GM12878 (cell line): ENCODE data around the gene COMMD1. TPM values are rescaled to one million over a fixed set of nuclear protein-coding genes. Genes with fewer than 3 reads are reported as not detected.

Source experiments
- ATAC-seq: fragments of 200-7000 bp; cut with Tn5 transposase; 3 replicates; pipeline ENCODE4 v1.9.1; 2020; ENCODE audit warnings: mild to moderate bottlenecking, moderate library complexity
- BruUV-seq: library from RNA; stranded (reverse); fragments of 400-500 nt; replicated peaks from 2 replicates; lab custom pipeline; 2021; lab: Mats Ljungman, UMichigan
- CTCF ChIA-PET: fragments of 300-600 bp; sonication (Branson Sonifier 250); formaldehyde crosslinking; extraction: SDS; loops from one replicate; lab custom pipeline; 2021; ENCODE audit warnings: inconsistent platforms; lab: Yijun Ruan, JAX
- POLR2A ChIA-PET: fragments of 350-600 bp; formaldehyde crosslinking; extraction: SDS; loops from one replicate; lab custom pipeline; 2021; ENCODE audit warnings: inconsistent platforms; lab: Charles Lee
- RAD21 ChIA-PET: fragments of 300-600 bp; sonication (Branson Sonifier 250); formaldehyde crosslinking; loops from one replicate; lab custom pipeline; 2023; ENCODE audit warnings: antibody characterized with exemption; ENCODE audit not compliant: unreplicated experiment; lab: Charles Lee
- SMC1A ChIA-PET: fragments of 300-600 bp; sonication (Branson Sonifier 250); formaldehyde crosslinking; loops from one replicate; lab custom pipeline; 2023; ENCODE audit not compliant: unreplicated experiment, uncharacterized antibody; lab: Charles Lee
- DNase-seq: peaks from one replicate; pipeline ENCODE4 v3.0.0-alpha.2; 2011; ENCODE audit warnings: low read depth, low spot score
- FAIRE-seq: peaks from 3 replicates; lab custom pipeline; 2011; peaks lifted over from hg19 to GRCh38; lab: Jason Lieb, UNC
- H2AFZ ChIP-seq: 2 replicates; pipeline ENCODE4 v1.6.0; 2011; ENCODE audit warnings: low read depth, low read length, control low read depth; ENCODE audit not compliant: control insufficient read depth
- H3K27ac ChIP-seq: 2 replicates; pipeline ENCODE4 v1.5.1; 2011; ENCODE audit warnings: control low read depth; ENCODE audit not compliant: control insufficient read depth, insufficient read depth
- H3K27me3 ChIP-seq, 2 experiments: replicated peaks in 1 of 2; 2 replicates each; pipeline versions ENCODE4 v1.6.0 to v1.6.1; 2011; ENCODE audit warnings: low read length in 1 of 2; ENCODE audit not compliant: control insufficient read depth in 2 of 2, insufficient read depth in 2 of 2
- H3K36me3 ChIP-seq, 2 experiments: 2 replicates each; pipeline ENCODE4 v1.5.1; 2011; ENCODE audit warnings: low read length in 1 of 2; ENCODE audit not compliant: control insufficient read depth in 2 of 2, insufficient read depth in 2 of 2
- H3K4me1 ChIP-seq: 2 replicates; pipeline ENCODE4 v1.6.1; 2011; ENCODE audit warnings: mild to moderate bottlenecking, low read length, moderate library complexity, mixed read lengths; ENCODE audit not compliant: control insufficient read depth, insufficient read depth
- H3K4me2 ChIP-seq: 2 replicates; pipeline ENCODE4 v1.6.0; 2011; ENCODE audit warnings: control low read depth; ENCODE audit not compliant: control insufficient read depth, insufficient read depth
- H3K4me3 ChIP-seq: fragments of 200-600 bp; sonication (generic); 2 replicates; pipeline ENCODE4 v1.5.1; 2016
- H3K79me2 ChIP-seq: 2 replicates; pipeline ENCODE4 v1.6.0; 2011; ENCODE audit warnings: low read length; ENCODE audit not compliant: control insufficient read depth, insufficient read depth
- H3K9ac ChIP-seq: 2 replicates; pipeline ENCODE4 v1.8.0; 2011; ENCODE audit warnings: low read length, control low read depth, mixed read lengths; ENCODE audit not compliant: control insufficient read depth, insufficient read depth
- H3K9me3 ChIP-seq: replicated peaks from 3 replicates; pipeline ENCODE4 v1.5.1; 2011; ENCODE audit warnings: mild to moderate bottlenecking, low read length; ENCODE audit not compliant: control insufficient read depth, insufficient read depth
- H4K20me1 ChIP-seq: 2 replicates; pipeline ENCODE4 v1.6.0; 2011; ENCODE audit not compliant: control insufficient read depth, insufficient read depth
- CHD1 ChIP-seq: IDR thresholded peaks from 2 replicates; pipeline ENCODE4 v1.6.1; 2012; ENCODE audit warnings: low read depth, low read length, improper control_type of control experiment
- DPF2 ChIP-seq: fragments of 450-650 bp; IDR thresholded peaks from 2 replicates; pipeline ENCODE4 v1.6.1; 2017; ENCODE audit warnings: mild to moderate bottlenecking
- GABPA ChIP-seq: IDR thresholded peaks from 2 replicates; pipeline ENCODE4 v1.6.1; 2014; ENCODE audit warnings: antibody characterized with exemption, low read depth, mild to moderate bottlenecking, inconsistent platforms
- MEF2A ChIP-seq: IDR thresholded peaks from 2 replicates; pipeline ENCODE4 v1.6.1; 2011; ENCODE audit warnings: low read depth, mild to moderate bottlenecking, low read length, moderate library complexity; ENCODE audit not compliant: insufficient read depth
- NFIC ChIP-seq: IDR thresholded peaks from 2 replicates; pipeline ENCODE4 v1.6.1; 2012; ENCODE audit warnings: low read depth, mild to moderate bottlenecking, inconsistent platforms, low read length, moderate library complexity
- NFXL1 ChIP-seq: fragments of 450-650 bp; IDR thresholded peaks from 2 replicates; pipeline ENCODE4 v1.6.1; 2017; ENCODE audit warnings: antibody characterized with exemption, mild to moderate bottlenecking, borderline replicate concordance
- PAX5 ChIP-seq: IDR thresholded peaks from 2 replicates; pipeline ENCODE4 v1.6.1; 2011; ENCODE audit warnings: low read depth, low read length, borderline replicate concordance
- RB1 ChIP-seq: fragments of 450-650 bp; formaldehyde crosslinking; IDR thresholded peaks from 2 replicates; pipeline ENCODE4 v1.6.1; 2017; ENCODE audit warnings: mild to moderate bottlenecking, borderline replicate concordance
- RFX5 ChIP-seq: IDR thresholded peaks from 2 replicates; pipeline ENCODE4 v1.6.1; 2011; ENCODE audit warnings: low read depth, low read length, improper control_type of control experiment
- SIX5 ChIP-seq: IDR thresholded peaks from 2 replicates; pipeline ENCODE4 v1.6.1; 2011; ENCODE audit warnings: mild to moderate bottlenecking, low read depth, low read length, moderate library complexity; ENCODE audit not compliant: severe bottlenecking
- SMARCA5 ChIP-seq: fragments of 450-650 bp; IDR thresholded peaks from 2 replicates; pipeline ENCODE4 v1.6.1; 2017; ENCODE audit warnings: mild to moderate bottlenecking
- ZBED1 ChIP-seq: IDR thresholded peaks from 2 replicates; pipeline ENCODE4 v1.6.1; 2016; ENCODE audit warnings: borderline replicate concordance
- ZNF384 ChIP-seq: IDR thresholded peaks from 2 replicates; pipeline ENCODE4 v1.6.1; 2012; ENCODE audit warnings: low read depth, mild to moderate bottlenecking, low read length, improper control_type of control experiment, borderline replicate concordance
- in situ Hi-C: fragments of 300-500 bp; cut with MboI; formaldehyde crosslinking; loops from 9 replicates; pipeline ENCODE4 v1.14.3; 2018; ENCODE audit warnings: mixed read lengths
- intact Hi-C: fragments of 100-400 bp; cut with micrococcal nuclease; formaldehyde crosslinking; loops from one replicate; pipeline ENCODE4 v1.14.2; 2022; ENCODE audit not compliant: unreplicated experiment
- polyA plus RNA-seq, 11 experiments: library from polyadenylated mRNA; depleted of rRNA in 4 of 11; unstranded in 6 of 11; stranded (reverse) in 5 of 11; fragments of >200 nt; fragmentation: Nextera tagmentation in 4 of 11; fragmentation: Illumina TruSeq in 1 of 11; extraction: Ambion mirVana in 4 of 11; extraction: Trizol in 1 of 11; gene quantifications; 1 replicate in 1 of 11; 2 replicates in 10 of 11; pipeline versions ENCODE4 v1.2.1 to v1.2.3, GENCODE V29; 2011 to 2016; ENCODE audit warnings: inconsistent platforms in 2 of 11, missing spikeins in 2 of 11, low read depth in 1 of 11
- total RNA-seq, 4 experiments: library from RNA; depleted of rRNA in 3 of 4; stranded (reverse); fragments of >200 nt in 3 of 4; fragmentation: Illumina TruSeq in 1 of 4; extraction: Trizol in 1 of 4; gene quantifications; 2 replicates each; pipeline versions ENCODE4 v1.2.1 to v1.2.3, GENCODE V29; 2013 to 2021
- TF ChIP-seq, protein P1 (sequence below): fragments of 450-650 bp; IDR thresholded peaks from 2 replicates; pipeline ENCODE4 v1.6.1; 2017; ENCODE audit warnings: antibody characterized with exemption, mild to moderate bottlenecking, moderate library complexity
- TF ChIP-seq, protein P2 (sequence below): fragments of 450-650 bp; formaldehyde crosslinking; IDR thresholded peaks from 2 replicates; pipeline ENCODE4 v1.4.0; 2022; ENCODE audit warnings: mild to moderate bottlenecking, moderate library complexity
- TF ChIP-seq, protein P3 (sequence below): fragments of 450-650 bp; IDR thresholded peaks from 2 replicates; pipeline ENCODE4 v1.6.1; 2017; ENCODE audit warnings: mild to moderate bottlenecking, low read depth, inconsistent platforms; ENCODE audit not compliant: poor library complexity, severe bottlenecking

Gene COMMD1
- total and polyA plus RNA-seq, 10 of the 15 experiments (the other 5 are each of a cell fraction or from before 2014, with no cell fraction given): 39.7 to 210 (median 53.7) TPM

DNA sequence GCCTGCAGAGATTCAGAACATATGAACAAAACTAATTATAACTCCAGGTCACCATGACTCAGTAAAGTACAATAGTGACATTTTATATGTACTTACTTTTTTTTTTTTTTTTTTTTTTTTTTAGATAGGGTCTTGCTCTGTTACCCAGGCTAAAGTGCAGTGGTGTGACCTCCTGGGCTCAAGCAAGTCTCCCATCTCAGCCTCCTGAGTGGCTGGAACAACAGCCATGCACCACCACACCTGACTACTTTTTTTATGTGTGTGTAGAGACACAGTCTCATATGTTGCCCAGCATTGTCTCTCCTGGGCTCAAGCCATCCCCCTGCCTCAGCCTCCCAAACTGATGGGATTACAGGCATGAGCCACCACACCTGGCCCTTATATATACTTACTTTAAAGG, 159.8 kb downstream of the COMMD1 start:
- Histone ChIP-seq H3K4me2 (peak overlapping the region; percentile 70; the same call in 1 of the 2 replicates), H3K9ac (no peak overlapping the region), H4K20me1 (no peaks in the 10 kb centered on the region), H3K27ac (peak overlapping the region; percentile 81), H3K4me3 (peak overlapping the region; percentile 11; the same call in 1 of the 2 replicates), H3K79me2 (peaks cover 1% of the 10 kb centered on the region), H3K36me3 (no peaks in the 10 kb centered on the region), H3K27me3 (no peaks in the 10 kb centered on the region), H3K4me1 (peaks cover 37% of the 10 kb centered on the region), H3K9me3 (no peaks in the 10 kb centered on the region; the same call in 1 of the 3 replicates), H2AFZ (no peak overlapping the region)
- POLR2A ChIA-PET: interaction anchor here (0.7 to 1.6 kb wide), 6 partner anchors 13 to 141 kb away, joined by 3 to 10 read pairs (median 4); no protein-coding TSS in a partner anchor
- no TSS peak for BruUV-seq
- CTCF ChIA-PET: interaction anchor here (1.0 to 2.1 kb wide), 5 partner anchors 12 to 348 kb away, joined by 3 to 14 read pairs (median 3); no protein-coding TSS in a partner anchor
- SMC1A ChIA-PET: interaction anchor here (0.6 to 6.2 kb wide), 18 partner anchors 9 to 80 kb away, joined by 3 to 58 read pairs (median 4); no protein-coding TSS in a partner anchor
- intact Hi-C loops: loop anchor here (5.0 to 10.0 kb wide), 2 partner anchors 77 to 130 kb away; partner anchors contain the start of gene B3GNT2
- DNase-seq (no peak), ATAC-seq (peak; percentile 56), FAIRE-seq (no peak)
- RAD21 ChIA-PET: interaction anchor here (0.7 to 7.2 kb wide), 16 partner anchors 13 to 597 kb away, joined by 3 to 67 read pairs (median 4); no protein-coding TSS in a partner anchor
- in situ Hi-C loops: no loop called here
- TF ChIP-seq NFXL1 (no peak), SIX5 (no peak), DPF2 (no peak), RB1 (no peak), NFIC (no peak), GABPA (no peak), ZBED1 (no peak), RFX5 (no peak), ZNF384 (peak; percentile 49; the same call in 1 of the 2 replicates), MEF2A (peak; percentile 30; the same call in 1 of the 2 replicates), SMARCA5 (0 out of 2 replicates have a peak, but pooled peaks have one; percentile 29), PAX5 (no peak), CHD1 (no peak)
- TF ChIP-seq, protein P1, sequence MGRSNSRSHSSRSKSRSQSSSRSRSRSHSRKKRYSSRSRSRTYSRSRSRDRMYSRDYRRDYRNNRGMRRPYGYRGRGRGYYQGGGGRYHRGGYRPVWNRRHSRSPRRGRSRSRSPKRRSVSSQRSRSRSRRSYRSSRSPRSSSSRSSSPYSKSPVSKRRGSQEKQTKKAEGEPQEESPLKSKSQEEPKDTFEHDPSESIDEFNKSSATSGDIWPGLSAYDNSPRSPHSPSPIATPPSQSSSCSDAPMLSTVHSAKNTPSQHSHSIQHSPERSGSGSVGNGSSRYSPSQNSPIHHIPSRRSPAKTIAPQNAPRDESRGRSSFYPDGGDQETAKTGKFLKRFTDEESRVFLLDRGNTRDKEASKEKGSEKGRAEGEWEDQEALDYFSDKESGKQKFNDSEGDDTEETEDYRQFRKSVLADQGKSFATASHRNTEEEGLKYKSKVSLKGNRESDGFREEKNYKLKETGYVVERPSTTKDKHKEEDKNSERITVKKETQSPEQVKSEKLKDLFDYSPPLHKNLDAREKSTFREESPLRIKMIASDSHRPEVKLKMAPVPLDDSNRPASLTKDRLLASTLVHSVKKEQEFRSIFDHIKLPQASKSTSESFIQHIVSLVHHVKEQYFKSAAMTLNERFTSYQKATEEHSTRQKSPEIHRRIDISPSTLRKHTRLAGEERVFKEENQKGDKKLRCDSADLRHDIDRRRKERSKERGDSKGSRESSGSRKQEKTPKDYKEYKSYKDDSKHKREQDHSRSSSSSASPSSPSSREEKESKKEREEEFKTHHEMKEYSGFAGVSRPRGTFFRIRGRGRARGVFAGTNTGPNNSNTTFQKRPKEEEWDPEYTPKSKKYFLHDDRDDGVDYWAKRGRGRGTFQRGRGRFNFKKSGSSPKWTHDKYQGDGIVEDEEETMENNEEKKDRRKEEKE: no peak
- TF ChIP-seq, protein P2, sequence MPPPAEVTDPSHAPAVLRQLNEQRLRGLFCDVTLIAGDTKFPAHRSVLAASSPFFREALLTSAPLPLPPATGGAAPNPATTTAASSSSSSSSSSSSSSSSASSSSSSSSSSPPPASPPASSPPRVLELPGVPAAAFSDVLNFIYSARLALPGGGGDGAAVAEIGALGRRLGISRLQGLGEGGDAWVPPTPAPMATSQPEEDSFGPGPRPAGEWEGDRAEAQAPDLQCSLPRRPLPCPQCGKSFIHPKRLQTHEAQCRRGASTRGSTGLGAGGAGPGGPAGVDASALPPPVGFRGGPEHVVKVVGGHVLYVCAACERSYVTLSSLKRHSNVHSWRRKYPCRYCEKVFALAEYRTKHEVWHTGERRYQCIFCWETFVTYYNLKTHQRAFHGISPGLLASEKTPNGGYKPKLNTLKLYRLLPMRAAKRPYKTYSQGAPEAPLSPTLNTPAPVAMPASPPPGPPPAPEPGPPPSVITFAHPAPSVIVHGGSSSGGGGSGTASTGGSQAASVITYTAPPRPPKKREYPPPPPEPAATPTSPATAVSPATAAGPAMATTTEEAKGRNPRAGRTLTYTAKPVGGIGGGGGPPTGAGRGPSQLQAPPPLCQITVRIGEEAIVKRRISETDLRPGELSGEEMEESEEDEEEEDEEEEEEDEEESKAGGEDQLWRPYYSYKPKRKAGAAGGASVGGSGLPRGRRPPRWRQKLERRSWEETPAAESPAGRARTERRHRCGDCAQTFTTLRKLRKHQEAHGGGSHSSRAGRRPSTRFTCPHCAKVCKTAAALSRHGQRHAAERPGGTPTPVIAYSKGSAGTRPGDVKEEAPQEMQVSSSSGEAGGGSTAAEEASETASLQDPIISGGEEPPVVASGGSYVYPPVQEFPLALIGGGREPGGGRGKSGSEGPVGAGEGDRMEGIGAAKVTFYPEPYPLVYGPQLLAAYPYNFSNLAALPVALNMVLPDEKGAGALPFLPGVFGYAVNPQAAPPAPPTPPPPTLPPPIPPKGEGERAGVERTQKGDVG (CRISPR knock-in tag): no peak
- TF ChIP-seq, protein P3, sequence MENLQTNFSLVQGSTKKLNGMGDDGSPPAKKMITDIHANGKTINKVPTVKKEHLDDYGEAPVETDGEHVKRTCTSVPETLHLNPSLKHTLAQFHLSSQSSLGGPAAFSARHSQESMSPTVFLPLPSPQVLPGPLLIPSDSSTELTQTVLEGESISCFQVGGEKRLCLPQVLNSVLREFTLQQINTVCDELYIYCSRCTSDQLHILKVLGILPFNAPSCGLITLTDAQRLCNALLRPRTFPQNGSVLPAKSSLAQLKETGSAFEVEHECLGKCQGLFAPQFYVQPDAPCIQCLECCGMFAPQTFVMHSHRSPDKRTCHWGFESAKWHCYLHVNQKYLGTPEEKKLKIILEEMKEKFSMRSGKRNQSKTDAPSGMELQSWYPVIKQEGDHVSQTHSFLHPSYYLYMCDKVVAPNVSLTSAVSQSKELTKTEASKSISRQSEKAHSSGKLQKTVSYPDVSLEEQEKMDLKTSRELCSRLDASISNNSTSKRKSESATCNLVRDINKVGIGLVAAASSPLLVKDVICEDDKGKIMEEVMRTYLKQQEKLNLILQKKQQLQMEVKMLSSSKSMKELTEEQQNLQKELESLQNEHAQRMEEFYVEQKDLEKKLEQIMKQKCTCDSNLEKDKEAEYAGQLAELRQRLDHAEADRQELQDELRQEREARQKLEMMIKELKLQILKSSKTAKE: no peak
